ENCODE results near the gene MYO19. TPM values are rescaled to one million over a fixed set of nuclear protein-coding genes. Genes with fewer than 3 reads are reported as not detected.

MYO19 gene
- total RNA-seq, 1 experiment from 2014 or later = 72.2 TPM

GRCh38 chr17:36507266-36507665, 27.4 kb downstream of the MYO19 start:
- H3K4me3 Mint-ChIP-seq (ENCODE audit: unreplicated experiment) = no peak overlapping the region
- H3K27me3 Mint-ChIP-seq (ENCODE audit: insufficient read depth, unreplicated experiment) = no peaks in the 10 kb centered on the region
- H3K4me1 Mint-ChIP-seq (ENCODE audit: insufficient read depth, unreplicated experiment) = peaks cover 3% of the 10 kb centered on the region
- CTCF ChIA-PET = no interaction called here
- BruUV-seq (replicated peaks) = no TSS peak
- TF ChIP-seq, protein P1, sequence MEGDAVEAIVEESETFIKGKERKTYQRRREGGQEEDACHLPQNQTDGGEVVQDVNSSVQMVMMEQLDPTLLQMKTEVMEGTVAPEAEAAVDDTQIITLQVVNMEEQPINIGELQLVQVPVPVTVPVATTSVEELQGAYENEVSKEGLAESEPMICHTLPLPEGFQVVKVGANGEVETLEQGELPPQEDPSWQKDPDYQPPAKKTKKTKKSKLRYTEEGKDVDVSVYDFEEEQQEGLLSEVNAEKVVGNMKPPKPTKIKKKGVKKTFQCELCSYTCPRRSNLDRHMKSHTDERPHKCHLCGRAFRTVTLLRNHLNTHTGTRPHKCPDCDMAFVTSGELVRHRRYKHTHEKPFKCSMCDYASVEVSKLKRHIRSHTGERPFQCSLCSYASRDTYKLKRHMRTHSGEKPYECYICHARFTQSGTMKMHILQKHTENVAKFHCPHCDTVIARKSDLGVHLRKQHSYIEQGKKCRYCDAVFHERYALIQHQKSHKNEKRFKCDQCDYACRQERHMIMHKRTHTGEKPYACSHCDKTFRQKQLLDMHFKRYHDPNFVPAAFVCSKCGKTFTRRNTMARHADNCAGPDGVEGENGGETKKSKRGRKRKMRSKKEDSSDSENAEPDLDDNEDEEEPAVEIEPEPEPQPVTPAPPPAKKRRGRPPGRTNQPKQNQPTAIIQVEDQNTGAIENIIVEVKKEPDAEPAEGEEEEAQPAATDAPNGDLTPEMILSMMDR (IDR thresholded peaks at IDR 0.05; ENCODE audit: unreplicated experiment) = no peak
- POLR2A ChIA-PET = interaction anchor here (1.1 kb wide), 1 partner anchor 10 kb away, joined by 5 read pairs; no protein-coding TSS in a partner anchor
- H3K9me3 Mint-ChIP-seq (ENCODE audit: unreplicated experiment) = no peaks in the 10 kb centered on the region
- H3K27ac Mint-ChIP-seq (ENCODE audit: low read depth, unreplicated experiment) = no peak overlapping the region
- intact Hi-C loops (cut with micrococcal nuclease) = no loop called here
- no peak for DNase-seq (ENCODE audit: unreplicated experiment)
- peaks cover 39% of the 10 kb centered on the region for H3K36me3 Mint-ChIP-seq (ENCODE audit: insufficient read depth, unreplicated experiment)

DNA sequence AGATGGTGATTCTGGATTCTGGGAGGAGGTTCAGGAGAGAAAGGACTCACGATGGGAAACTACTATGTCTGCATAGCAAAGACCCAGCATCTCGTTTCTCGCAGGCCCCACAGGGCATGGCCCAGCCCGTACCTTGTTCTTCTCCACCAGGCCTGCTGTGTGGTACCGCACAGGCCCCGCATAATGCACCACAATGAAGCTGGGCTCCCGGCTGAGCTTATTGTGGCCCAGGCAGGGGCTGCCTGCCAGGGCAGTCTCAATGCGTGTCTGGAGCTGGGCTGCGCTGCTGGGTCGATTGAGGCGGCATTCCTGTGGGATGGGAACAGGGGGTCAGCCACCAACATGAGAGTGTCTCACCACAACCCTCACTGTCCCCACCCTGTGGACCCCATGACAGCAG, 27.8 kb downstream of the MYO19 start:
- no peak for DNase-seq (ENCODE audit: unreplicated experiment)
- CTCF ChIA-PET = no interaction called here
- Mint-ChIP-seq H3K27ac (ENCODE audit: low read depth, unreplicated experiment) (no peak overlapping the region), H3K27me3 (ENCODE audit: insufficient read depth, unreplicated experiment) (no peaks in the 10 kb centered on the region), H3K4me1 (ENCODE audit: insufficient read depth, unreplicated experiment) (peaks cover 6% of the 10 kb centered on the region), H3K36me3 (ENCODE audit: insufficient read depth, unreplicated experiment) (peaks cover 41% of the 10 kb centered on the region), H3K4me3 (ENCODE audit: unreplicated experiment) (no peak overlapping the region), H3K9me3 (ENCODE audit: unreplicated experiment) (no peaks in the 10 kb centered on the region)
- intact Hi-C loops (cut with micrococcal nuclease) = no loop called here
- BruUV-seq (replicated peaks) = no TSS peak
- POLR2A ChIA-PET = interaction anchor here (0.6 to 1.1 kb wide), 2 partner anchors 9 to 14 kb away, joined by 3 to 5 read pairs; no protein-coding TSS in a partner anchor
- TF ChIP-seq, protein P1 (IDR thresholded peaks at IDR 0.05; ENCODE audit: unreplicated experiment) = no peak

GRCh38 chr17:36506249-36506826, 28.3 kb downstream of the MYO19 start:
- POLR2A ChIA-PET = interaction anchor here (0.5 to 1.1 kb wide), 3 partner anchors 9 to 1420 kb away, joined by 3 to 5 read pairs (median 3); no protein-coding TSS in a partner anchor
- H3K9me3 Mint-ChIP-seq (ENCODE audit: unreplicated experiment) = no peaks in the 10 kb centered on the region
- peaks cover 38% of the 10 kb centered on the region for H3K36me3 Mint-ChIP-seq (ENCODE audit: insufficient read depth, unreplicated experiment)
- intact Hi-C loops (cut with micrococcal nuclease) = no loop called here
- H3K4me1 Mint-ChIP-seq (ENCODE audit: insufficient read depth, unreplicated experiment) = peaks cover 6% of the 10 kb centered on the region
- TF ChIP-seq, protein P1 (IDR thresholded peaks at IDR 0.05; ENCODE audit: unreplicated experiment) = no peak
- no peak overlapping the region for H3K27ac Mint-ChIP-seq (ENCODE audit: low read depth, unreplicated experiment)
- no peak overlapping the region for H3K4me3 Mint-ChIP-seq (ENCODE audit: unreplicated experiment)
- CTCF ChIA-PET = no interaction called here
- DNase-seq (ENCODE audit: unreplicated experiment) = no peak
- BruUV-seq (replicated peaks) = no TSS peak
- H3K27me3 Mint-ChIP-seq (ENCODE audit: insufficient read depth, unreplicated experiment) = no peaks in the 10 kb centered on the region

DNA sequence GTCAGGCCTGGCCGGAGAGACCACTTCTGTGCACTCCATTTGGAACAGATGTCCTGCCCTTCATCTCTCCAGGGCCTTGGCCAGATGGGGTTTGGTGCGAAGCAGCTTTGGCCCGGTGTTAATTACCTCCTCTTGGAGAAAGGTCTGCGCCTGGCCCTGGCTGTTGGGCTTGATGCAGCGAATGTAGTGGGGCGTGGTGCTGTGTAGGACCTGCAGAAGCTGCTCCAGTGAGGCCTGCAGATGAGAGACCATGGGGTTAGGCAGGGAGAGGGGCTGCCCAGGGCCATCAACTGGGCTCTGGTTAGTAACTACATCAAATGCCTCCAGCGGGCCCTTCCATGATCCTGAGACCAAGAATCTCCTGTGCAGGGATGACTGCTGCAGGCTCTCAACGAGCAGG, 29.5 kb downstream of the MYO19 start:
- CTCF ChIA-PET = no interaction called here
- TF ChIP-seq, protein P1 (IDR thresholded peaks at IDR 0.05; ENCODE audit: unreplicated experiment) = no peak
- no peak for DNase-seq (ENCODE audit: unreplicated experiment)
- Mint-ChIP-seq H3K27me3 (ENCODE audit: insufficient read depth, unreplicated experiment) (no peaks in the 10 kb centered on the region), H3K4me3 (ENCODE audit: unreplicated experiment) (no peak overlapping the region), H3K27ac (ENCODE audit: low read depth, unreplicated experiment) (no peak overlapping the region), H3K4me1 (ENCODE audit: insufficient read depth, unreplicated experiment) (peaks cover 12% of the 10 kb centered on the region), H3K36me3 (ENCODE audit: insufficient read depth, unreplicated experiment) (peaks cover 40% of the 10 kb centered on the region), H3K9me3 (ENCODE audit: unreplicated experiment) (no peaks in the 10 kb centered on the region)
- POLR2A ChIA-PET = no interaction called here
- intact Hi-C loops (cut with micrococcal nuclease) = no loop called here
- no TSS peak for BruUV-seq (replicated peaks)

Data from MCF 10A (cell line).